H1 (cell line): ENCODE measurements around the gene ISM1. TPM values are rescaled to one million over a fixed set of nuclear protein-coding genes. Genes with fewer than 3 reads are reported as not detected.

Source experiments
- CTCF ChIA-PET: fragments of 300-600 bp; sonication (Branson Sonifier 250); formaldehyde crosslinking; loops from one replicate; lab custom pipeline; 2021; ENCODE audit not compliant: partially characterized antibody; lab: Charles Lee
- POLR2A ChIA-PET: fragments of 300-600 bp; sonication (Branson Sonifier 250); formaldehyde crosslinking; loops from one replicate; lab custom pipeline; 2021; ENCODE audit warnings: inconsistent platforms; ENCODE audit not compliant: partially characterized antibody; lab: Charles Lee
- DNase-seq, 2 experiments: peaks; one replicate each; pipeline versions ENCODE4 v3.0.0 to v3.0.0-alpha.2; 2010 to 2022; ENCODE audit warnings: low spot score in 2 of 2, low read depth in 1 of 2, mixed read lengths in 1 of 2
- FAIRE-seq: peaks from 2 replicates; lab custom pipeline; 2011; peaks lifted over from hg19 to GRCh38; lab: Jason Lieb, UNC
- H2AFZ ChIP-seq: 2 replicates; pipeline ENCODE4 v1.8.1; 2012; ENCODE audit warnings: low read length, inconsistent platforms
- H2AK5ac ChIP-seq: 2 replicates; pipeline ENCODE4 v1.6.1; 2013; ENCODE audit warnings: low read depth, low read length
- H2BK120ac ChIP-seq: replicated peaks from 2 replicates; pipeline ENCODE3; 2013; ENCODE audit warnings: low read depth, low read length, inconsistent platforms
- H2BK12ac ChIP-seq: 2 replicates; pipeline ENCODE4 v1.6.1; 2013; ENCODE audit warnings: low read depth, low read length
- H2BK15ac ChIP-seq: 2 replicates; pipeline ENCODE4 v1.6.1; 2013; ENCODE audit warnings: low read length
- H2BK20ac ChIP-seq: 2 replicates; pipeline ENCODE4 v1.6.1; 2013; ENCODE audit warnings: low read length
- H2BK5ac ChIP-seq: 2 replicates; pipeline ENCODE4 v1.6.1; 2013; ENCODE audit warnings: low read depth, low read length
- H3K14ac ChIP-seq: 2 replicates; pipeline ENCODE4 v1.6.1; 2013; ENCODE audit warnings: inconsistent platforms; ENCODE audit not compliant: insufficient read length
- H3K18ac ChIP-seq: 2 replicates; pipeline ENCODE4 v1.6.1; 2013; ENCODE audit warnings: low read length; ENCODE audit errors: extremely low read depth
- H3K23ac ChIP-seq: 2 replicates; pipeline ENCODE4 v1.6.1; 2013; ENCODE audit warnings: inconsistent platforms; ENCODE audit not compliant: insufficient read length
- H3K23me2 ChIP-seq: 2 replicates; pipeline ENCODE4 v1.6.1; 2013; ENCODE audit warnings: low read depth, low read length
- H3K27ac ChIP-seq: 2 replicates; pipeline ENCODE4 v1.6.1; 2011; ENCODE audit warnings: low read depth, low read length, inconsistent platforms
- H3K27me3 ChIP-seq, 4 experiments: replicated peaks in 1 of 4; 1 replicate in 1 of 4; 2 replicates in 3 of 4; pipeline versions ENCODE4 v1.6.1 to v1.8.1; 2011 to 2013; ENCODE audit warnings: low read length in 3 of 4, mild to moderate bottlenecking in 3 of 4, inconsistent platforms in 2 of 4, mixed read lengths in 2 of 4, moderate library complexity in 1 of 4; ENCODE audit not compliant: control insufficient read depth in 3 of 4, insufficient read depth in 3 of 4; ENCODE audit errors: extremely low read depth in 1 of 4
- H3K36me3 ChIP-seq, 4 experiments: 2 replicates each; pipeline versions ENCODE4 v1.6.1 to v1.8.1; 2011 to 2013; ENCODE audit warnings: mild to moderate bottlenecking in 4 of 4, low read length in 3 of 4, moderate library complexity in 2 of 4, control low read depth in 1 of 4, inconsistent platforms in 1 of 4; ENCODE audit not compliant: insufficient read depth in 4 of 4, control insufficient read depth in 2 of 4
- H3K4ac ChIP-seq: replicated peaks from 2 replicates; pipeline ENCODE3; 2013; ENCODE audit warnings: low read length, low read depth, mixed read lengths, inconsistent platforms; ENCODE audit not compliant: insufficient read length
- H3K4me1 ChIP-seq, 4 experiments: replicated peaks in 1 of 4; 1 replicate in 1 of 4; 2 replicates in 3 of 4; pipeline versions ENCODE4 v1.6.1 to v1.8.1; 2011 to 2013; ENCODE audit warnings: low read length in 3 of 4, inconsistent platforms in 2 of 4, mixed read lengths in 1 of 4; ENCODE audit not compliant: insufficient read depth in 4 of 4, control insufficient read depth in 3 of 4
- H3K4me2 ChIP-seq, 2 experiments: 2 replicates each; pipeline versions ENCODE4 v1.6.1 to v1.8.1; 2011 to 2013; ENCODE audit warnings: low read depth in 2 of 2, low read length in 2 of 2, control low read depth in 1 of 2, inconsistent platforms in 1 of 2, mild to moderate bottlenecking in 1 of 2; ENCODE audit not compliant: insufficient read depth in 1 of 2
- H3K4me3 ChIP-seq, 4 experiments: fragments of 200-600, 300-600 bp in 1 of 4; sonication (generic), shearing (Covaris generic), sonication (Bioruptor Twin) in 1 of 4; 2 replicates each; pipeline versions ENCODE4 v1.5.1 to v1.8.1; 2011 to 2016; ENCODE audit warnings: low read length in 4 of 4, low read depth in 3 of 4, control low read depth in 2 of 4, inconsistent platforms in 2 of 4, mild to moderate bottlenecking in 2 of 4, mixed read lengths in 1 of 4, moderate library complexity in 1 of 4; ENCODE audit not compliant: insufficient read depth in 2 of 4; ENCODE audit errors: extremely low read depth in 1 of 4
- H3K56ac ChIP-seq: replicated peaks from 2 replicates; pipeline ENCODE3; 2013; ENCODE audit warnings: low read depth, mild to moderate bottlenecking, mixed read lengths, low read length, inconsistent platforms; ENCODE audit not compliant: insufficient read length
- H3K79me1 ChIP-seq: 2 replicates; pipeline ENCODE4 v1.6.1; 2013; ENCODE audit warnings: low read depth, low read length, control low read depth
- H3K79me2 ChIP-seq, 2 experiments: 2 replicates each; pipeline versions ENCODE4 v1.6.1 to v1.8.1; 2012 to 2013; ENCODE audit warnings: low read length in 2 of 2, mild to moderate bottlenecking in 2 of 2, inconsistent platforms in 1 of 2; ENCODE audit not compliant: insufficient read depth in 2 of 2, control insufficient read depth in 1 of 2
- H3K9ac ChIP-seq, 4 experiments: replicated peaks in 1 of 4; 1 replicate in 1 of 4; 2 replicates in 3 of 4; pipeline versions ENCODE4 v1.6.1 to v1.8.1; 2011 to 2013; ENCODE audit warnings: low read depth in 3 of 4, low read length in 3 of 4, control low read depth in 2 of 4, mild to moderate bottlenecking in 2 of 4, moderate library complexity in 2 of 4, inconsistent platforms in 1 of 4; ENCODE audit errors: extremely low read depth in 1 of 4
- H3K9me3 ChIP-seq, 2 experiments: 2 replicates each; pipeline versions ENCODE4 v1.6.1 to v1.8.1; 2012 to 2013; ENCODE audit warnings: mild to moderate bottlenecking in 2 of 2, moderate library complexity in 2 of 2, control low read depth in 1 of 2, inconsistent platforms in 1 of 2, low read depth in 1 of 2, low read length in 1 of 2, mixed read lengths in 1 of 2; ENCODE audit not compliant: insufficient read depth in 2 of 2
- H4K20me1 ChIP-seq, 2 experiments: replicated peaks in 1 of 2; 2 replicates each; pipeline versions ENCODE3 to v1.8.1; 2011 to 2013; ENCODE audit warnings: inconsistent platforms in 2 of 2, low read length in 2 of 2, mild to moderate bottlenecking in 1 of 2; ENCODE audit not compliant: insufficient read depth in 2 of 2, control insufficient read depth in 1 of 2
- H4K5ac ChIP-seq: 2 replicates; pipeline ENCODE4 v1.6.1; 2013; ENCODE audit warnings: low read length, low read depth, mixed read lengths, inconsistent platforms; ENCODE audit not compliant: insufficient read length
- H4K8ac ChIP-seq: 2 replicates; pipeline ENCODE4 v1.8.0; 2013; ENCODE audit warnings: mild to moderate bottlenecking, moderate library complexity, low read length, inconsistent platforms; ENCODE audit not compliant: insufficient read depth; ENCODE audit errors: extremely low read depth
- H4K91ac ChIP-seq: replicated peaks from 2 replicates; pipeline ENCODE3; 2013; ENCODE audit warnings: low read length, mixed read lengths, inconsistent platforms; ENCODE audit not compliant: insufficient read length
- CHD2 ChIP-seq: IDR thresholded peaks from 2 replicates; pipeline ENCODE4 v1.6.1; 2012; ENCODE audit warnings: low read length, improper control_type of control experiment
- FOSL1 ChIP-seq: IDR thresholded peaks from 2 replicates; pipeline ENCODE4 v1.6.1; 2011; ENCODE audit warnings: mild to moderate bottlenecking, low read depth, low read length, moderate library complexity; ENCODE audit not compliant: insufficient read depth
- RAD21 ChIP-seq, 2 experiments: IDR thresholded peaks in 1 of 2; conservative IDR thresholded peaks in 1 of 2; 2 replicates each; pipeline ENCODE4 v1.6.1; 2011; ENCODE audit warnings: low read depth in 2 of 2, low read length in 2 of 2, improper control_type of control experiment in 1 of 2, inconsistent platforms in 1 of 2, mild to moderate bottlenecking in 1 of 2, moderate library complexity in 1 of 2
- SAP30 ChIP-seq: fragments of 300-600 bp; sonication (generic); IDR thresholded peaks from 2 replicates; pipeline ENCODE4 v1.7.1; 2012; ENCODE audit warnings: low read length, moderate library complexity, mild to moderate bottlenecking, inconsistent platforms; ENCODE audit not compliant: insufficient read depth, insufficient replicate concordance
- YY1 ChIP-seq: IDR thresholded peaks from 2 replicates; pipeline ENCODE4 v1.6.1; 2011; ENCODE audit warnings: low read depth, mild to moderate bottlenecking, low read length
- WGBS, 2 experiments: shearing (Covaris generic) in 1 of 2; methylation state at CpG; one replicate each; pipeline versions ENCODE4 v1.1.6 to v1.1.7; 2013 to 2015; ENCODE audit warnings: low lambda C conversion rate in 2 of 2, mixed read lengths in 2 of 2, inconsistent platforms in 1 of 2, low coverage in 1 of 2, missing lambda C conversion rate in 1 of 2; ENCODE audit not compliant: insufficient replicate concordance in 2 of 2, insufficient coverage in 1 of 2, insufficient read length in 1 of 2; ENCODE audit errors: extremely low coverage in 1 of 2, missing lambda C conversion rate in 1 of 2; 5-methylcytosine and 5-hydroxymethylcytosine counted together
- polyA plus RNA-seq, 7 experiments: library from polyadenylated mRNA; depleted of rRNA in 3 of 7; stranded (reverse) in 5 of 7; unstranded in 2 of 7; fragments of >200 nt in 5 of 7; fragments of 200-250 nt in 2 of 7; gene quantifications; 1 replicate in 5 of 7; 2 replicates in 1 of 7; 4 replicates in 1 of 7; pipeline versions ENCODE4 v1.2.1 to v1.2.3, GENCODE V29; 2011 to 2013; ENCODE audit warnings: missing spikeins in 2 of 7, mixed read lengths in 2 of 7
- total RNA-seq: library from RNA; stranded (reverse); fragmentation: NEBNext Ultra II Directional; extraction: Animal tissue kit (Norgen Biotek cat#: 25700); gene quantifications from 2 replicates; pipeline ENCODE4 v1.2.1, GENCODE V29; 2021

Gene ISM1
- total and polyA plus RNA-seq, 2 of the 8 experiments (the other 6 are each of a cell fraction or from before 2014, with no cell fraction given): 0.62 to 0.97 TPM

- Histone ChIP-seq H4K91ac (no peak overlapping the region), H3K9ac (no peak overlapping the region), H2BK12ac (no peak overlapping the region), H3K4ac (no peak overlapping the region), H4K20me1 (peaks cover 0 to under 1% of the 10 kb centered on the region in 2 experiments), H3K4me2 (no peak overlapping the region), H3K18ac (no peak overlapping the region), H3K23ac (no peak overlapping the region), H3K14ac (no peak overlapping the region), H2BK5ac (no peak overlapping the region), H3K9me3 (no peaks in the 10 kb centered on the region), H3K27ac (no peak overlapping the region), H3K4me3 (no peak overlapping the region), H3K23me2 (no peaks in the 10 kb centered on the region), H2BK120ac (no peak overlapping the region), H2BK20ac (no peak overlapping the region), H3K56ac (no peak overlapping the region), H4K5ac (no peak overlapping the region), H2AK5ac (no peak overlapping the region), H3K79me1 (no peaks in the 10 kb centered on the region), H3K4me1 (peaks cover under 1 to 6% (median 2%) of the 10 kb centered on the region in 4 experiments; a peak in 3 of 7 replicates), H3K36me3 (no peaks in the 10 kb centered on the region), H3K27me3 (no peaks in the 10 kb centered on the region; a peak in 1 of 7 replicates), H3K79me2 (no peaks in the 10 kb centered on the region), H4K8ac (no peak overlapping the region), H2BK15ac (no peak overlapping the region), H2AFZ (no peak overlapping the region)
- 89% methylated on average over 5 of the region's 5 CpGs; no CpG with 5 or more reads in 1 of the 2 experiments for WGBS, 2 experiments
- DNase-seq (no peak), FAIRE-seq (no peak)
- CTCF ChIA-PET: interaction anchor here (0.5 to 1.9 kb wide), 7 partner anchors 10 to 346 kb away, joined by 3 to 4 read pairs (median 3); no protein-coding TSS in a partner anchor
- POLR2A ChIA-PET: no interaction called here
- no peak for TF ChIP-seq YY1
- no peak for TF ChIP-seq CHD2
- TF ChIP-seq SAP30: no peak
- TF ChIP-seq RAD21 (IDR thresholded peaks at IDR 0.05 in 1 of 2, conservative IDR thresholded peaks at IDR 0.05 in 1 of 2; ENCODE audit: low read depth in 2 of 2, low read length in 2 of 2): no peak
- TF ChIP-seq FOSL1: no peak
Measured at GRCh38 chr20:13278812-13279570, 57.9 kb downstream of the ISM1 start.
